22Rv1 (cell line): ENCODE measurements around the gene CDK5.

Experiments
- ZFX ChIP-seq: fragments of 450-650 bp; IDR thresholded peaks from 2 replicates; pipeline ENCODE4 v1.6.1; 2017; ENCODE audit warnings: antibody characterized with exemption, borderline replicate concordance
- TF ChIP-seq, protein P1 (sequence below): fragments of 450-650 bp; IDR thresholded peaks from 2 replicates; pipeline ENCODE4 v1.5.1; 2017; ENCODE audit warnings: mild to moderate bottlenecking

DNA sequence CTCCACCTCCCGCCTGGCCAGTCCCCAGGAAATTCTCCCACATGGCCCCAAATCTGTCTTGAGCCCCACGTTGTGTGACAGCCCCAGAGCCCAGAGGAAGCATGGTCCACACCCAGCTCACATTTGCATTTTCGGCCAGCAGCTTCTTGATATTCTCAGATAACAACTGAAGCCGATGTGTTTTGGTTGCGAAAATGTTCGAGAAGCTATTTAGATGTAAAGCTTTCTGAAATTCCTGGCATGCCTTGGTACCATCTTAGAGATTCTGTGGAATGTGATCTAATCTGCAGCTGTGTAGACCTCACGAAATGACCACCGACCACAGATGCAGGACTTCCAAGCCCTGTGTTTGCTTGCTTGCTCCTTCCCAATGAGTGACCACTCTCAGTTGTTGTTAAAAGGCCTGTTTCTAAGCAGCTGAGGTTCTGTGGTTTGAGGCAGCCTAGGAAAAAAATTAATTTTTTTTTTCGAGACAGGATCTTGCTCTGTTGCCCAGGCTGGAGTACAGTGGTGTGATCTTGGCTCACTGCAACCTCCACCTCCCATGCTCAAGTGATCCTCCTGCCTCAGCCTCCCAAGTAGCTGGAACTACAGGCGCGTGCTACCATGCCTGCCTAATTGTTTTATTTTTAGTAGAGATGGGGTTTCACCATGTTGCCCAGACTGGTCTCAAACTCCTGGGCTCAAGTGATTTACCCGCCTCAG, 10.5 kb upstream of the CDK5 start:
- TF ChIP-seq, protein P1, sequence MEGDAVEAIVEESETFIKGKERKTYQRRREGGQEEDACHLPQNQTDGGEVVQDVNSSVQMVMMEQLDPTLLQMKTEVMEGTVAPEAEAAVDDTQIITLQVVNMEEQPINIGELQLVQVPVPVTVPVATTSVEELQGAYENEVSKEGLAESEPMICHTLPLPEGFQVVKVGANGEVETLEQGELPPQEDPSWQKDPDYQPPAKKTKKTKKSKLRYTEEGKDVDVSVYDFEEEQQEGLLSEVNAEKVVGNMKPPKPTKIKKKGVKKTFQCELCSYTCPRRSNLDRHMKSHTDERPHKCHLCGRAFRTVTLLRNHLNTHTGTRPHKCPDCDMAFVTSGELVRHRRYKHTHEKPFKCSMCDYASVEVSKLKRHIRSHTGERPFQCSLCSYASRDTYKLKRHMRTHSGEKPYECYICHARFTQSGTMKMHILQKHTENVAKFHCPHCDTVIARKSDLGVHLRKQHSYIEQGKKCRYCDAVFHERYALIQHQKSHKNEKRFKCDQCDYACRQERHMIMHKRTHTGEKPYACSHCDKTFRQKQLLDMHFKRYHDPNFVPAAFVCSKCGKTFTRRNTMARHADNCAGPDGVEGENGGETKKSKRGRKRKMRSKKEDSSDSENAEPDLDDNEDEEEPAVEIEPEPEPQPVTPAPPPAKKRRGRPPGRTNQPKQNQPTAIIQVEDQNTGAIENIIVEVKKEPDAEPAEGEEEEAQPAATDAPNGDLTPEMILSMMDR: no peak
- no peak for TF ChIP-seq ZFX
